Cardiac fibroblast (primary cell): ENCODE data around the gene SLC2A13.

ENCODE experiments used
- DNase-seq, 2 donors: peaks; one replicate each; pipeline versions ENCODE4 v3.0.0 to v3.0.0-alpha.2; 2010; ENCODE audit warnings: low read depth in 2 of 2
- H3K4me3 ChIP-seq, 2 donors: replicated peaks in 1 of 2; 1 replicate in 1 of 2; 2 replicates in 1 of 2; pipeline ENCODE4 v1.5.1; 2011; ENCODE audit warnings: low read depth in 2 of 2, low read length in 2 of 2, mild to moderate bottlenecking in 2 of 2, moderate library complexity in 1 of 2
- TF ChIP-seq, protein P1 (sequence below): IDR thresholded peaks from one replicate; pipeline ENCODE4 v1.5.1; 2011; ENCODE audit warnings: low read depth, mild to moderate bottlenecking, low read length, inconsistent platforms

The SLC2A13 gene

GRCh38 chr12:39835517-39836489, 270.1 kb downstream of the SLC2A13 start:
- H3K4me3 ChIP-seq: no peak overlapping the region
- no peak for DNase-seq
- TF ChIP-seq, protein P1, sequence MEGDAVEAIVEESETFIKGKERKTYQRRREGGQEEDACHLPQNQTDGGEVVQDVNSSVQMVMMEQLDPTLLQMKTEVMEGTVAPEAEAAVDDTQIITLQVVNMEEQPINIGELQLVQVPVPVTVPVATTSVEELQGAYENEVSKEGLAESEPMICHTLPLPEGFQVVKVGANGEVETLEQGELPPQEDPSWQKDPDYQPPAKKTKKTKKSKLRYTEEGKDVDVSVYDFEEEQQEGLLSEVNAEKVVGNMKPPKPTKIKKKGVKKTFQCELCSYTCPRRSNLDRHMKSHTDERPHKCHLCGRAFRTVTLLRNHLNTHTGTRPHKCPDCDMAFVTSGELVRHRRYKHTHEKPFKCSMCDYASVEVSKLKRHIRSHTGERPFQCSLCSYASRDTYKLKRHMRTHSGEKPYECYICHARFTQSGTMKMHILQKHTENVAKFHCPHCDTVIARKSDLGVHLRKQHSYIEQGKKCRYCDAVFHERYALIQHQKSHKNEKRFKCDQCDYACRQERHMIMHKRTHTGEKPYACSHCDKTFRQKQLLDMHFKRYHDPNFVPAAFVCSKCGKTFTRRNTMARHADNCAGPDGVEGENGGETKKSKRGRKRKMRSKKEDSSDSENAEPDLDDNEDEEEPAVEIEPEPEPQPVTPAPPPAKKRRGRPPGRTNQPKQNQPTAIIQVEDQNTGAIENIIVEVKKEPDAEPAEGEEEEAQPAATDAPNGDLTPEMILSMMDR: no peak

DNA sequence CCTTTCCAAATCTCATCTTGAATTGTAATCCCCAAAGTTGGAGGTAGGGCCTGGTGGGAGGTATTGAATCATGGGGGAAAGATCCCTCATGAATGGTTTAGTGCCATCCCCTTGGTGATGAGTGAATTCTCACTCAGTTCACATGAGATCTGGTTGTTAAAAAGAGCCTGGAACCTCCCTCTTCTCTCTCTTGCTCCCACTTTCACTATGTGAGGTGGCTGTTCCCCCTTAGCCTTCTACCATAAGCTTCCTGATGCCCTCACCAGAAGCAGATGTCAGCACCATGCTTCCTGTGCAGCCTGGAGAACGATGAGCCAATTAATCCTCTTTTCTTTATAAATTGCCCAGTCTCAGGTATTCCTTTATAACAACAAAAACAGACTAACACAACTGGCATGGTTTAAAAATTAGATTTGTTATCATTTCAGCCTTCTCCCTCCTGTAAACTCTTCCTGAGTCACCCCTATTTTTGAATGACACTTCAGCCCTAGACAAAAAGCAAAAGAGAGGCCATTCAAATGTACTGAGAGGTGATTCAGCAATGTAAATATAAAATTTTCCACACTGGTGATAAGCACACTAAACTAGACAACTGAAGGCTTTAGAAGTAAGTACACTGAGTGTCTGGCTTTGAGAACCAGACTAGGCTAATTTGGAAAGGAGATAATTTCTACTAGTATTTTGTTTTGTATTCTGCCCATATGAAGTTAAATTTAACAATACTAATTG, 274.1 kb downstream of the SLC2A13 start:
- peak; percentile 17 to 42 for DNase-seq
- H3K4me3 ChIP-seq: no peak overlapping the region
- TF ChIP-seq, protein P1: no peak

DNA sequence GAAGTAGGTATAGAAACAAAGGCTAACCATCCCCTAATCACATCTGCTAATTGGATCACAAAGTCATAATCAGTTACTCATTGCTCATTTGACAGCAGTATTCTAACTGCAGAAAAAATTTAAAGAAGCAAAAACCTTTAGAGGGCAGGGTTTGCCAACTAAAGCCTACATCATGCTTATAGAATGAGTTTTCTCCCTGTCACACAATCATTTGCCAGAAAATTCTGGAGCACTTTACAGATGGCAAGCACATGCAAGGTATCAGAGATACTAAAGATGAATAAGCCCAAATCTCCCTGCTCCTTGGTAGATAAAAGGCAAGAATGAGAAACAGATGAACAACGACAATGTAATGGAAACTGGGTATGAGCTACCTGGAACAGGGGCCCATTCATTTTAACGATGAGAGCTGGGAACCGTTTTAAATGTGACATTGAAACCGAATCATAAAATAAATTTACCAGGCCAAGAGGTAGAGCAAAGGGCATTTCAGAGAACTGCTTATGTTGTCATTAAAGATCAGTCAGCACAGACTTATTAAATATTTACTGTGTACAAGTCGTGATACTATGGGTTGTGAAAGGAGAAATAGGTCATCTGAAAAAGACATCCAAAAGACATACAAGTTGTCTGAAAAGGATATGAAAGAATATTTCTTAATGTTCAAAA, 274.9 kb downstream of the SLC2A13 start:
- TF ChIP-seq, protein P1: no peak
- no peak for DNase-seq
- H3K4me3 ChIP-seq: no peak overlapping the region

GRCh38 chr12:39830171-39830570, 275.7 kb downstream of the SLC2A13 start:
- TF ChIP-seq, protein P1: no peak
- no peak overlapping the region for H3K4me3 ChIP-seq
- DNase-seq: no peak

DNA sequence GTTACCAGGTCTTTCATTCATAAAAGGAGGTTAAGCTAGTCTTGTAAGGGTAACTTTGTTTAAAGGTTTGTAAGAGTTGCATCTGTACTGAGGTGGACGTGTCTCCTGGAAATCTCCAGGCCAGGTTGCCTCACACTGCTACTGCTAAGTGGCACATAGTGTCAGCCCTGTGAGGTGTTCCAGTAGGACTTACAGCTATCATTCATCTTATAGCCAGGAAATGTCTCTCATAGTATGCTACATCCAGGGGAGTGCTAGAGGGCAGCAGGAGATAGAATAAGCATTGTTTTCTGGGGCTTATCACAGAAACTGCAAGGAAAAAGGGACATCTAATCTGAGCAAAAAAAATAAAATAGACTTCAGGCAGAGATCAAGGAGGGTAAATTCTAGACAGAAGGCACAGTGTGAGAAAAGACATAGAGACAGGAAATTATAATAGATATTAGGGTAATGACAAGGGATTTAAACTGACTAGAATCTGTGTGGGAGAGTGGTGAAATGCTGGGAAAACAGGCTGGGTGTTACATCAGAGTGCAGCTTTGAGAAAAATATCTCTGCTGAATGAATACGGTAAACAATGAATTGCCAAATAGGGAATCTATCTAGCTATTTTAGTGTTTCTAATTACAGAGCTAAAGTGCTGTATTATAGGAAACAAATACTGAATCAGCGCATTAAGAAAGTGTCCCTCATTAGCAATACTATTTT, 281.2 kb downstream of the SLC2A13 start:
- no peak overlapping the region for H3K4me3 ChIP-seq
- peak; percentile 42 to 77 for DNase-seq
- TF ChIP-seq, protein P1: no peak

- TF ChIP-seq, protein P1: no peak
- H3K4me3 ChIP-seq: no peak overlapping the region
- no peak for DNase-seq
These were observed 289.2 kb downstream of the SLC2A13 start for GRCh38 chr12:39816671-39817185.
